ENCODE measurements around the gene FUT1.

- TF ChIP-seq CTCF (conservative IDR thresholded peaks at IDR 0.05; ENCODE audit: low read depth, low read length) (no peak), EZH2 (IDR thresholded peaks at IDR 0.05; ENCODE audit: borderline replicate concordance, low read depth, low read length, poor library complexity, severe bottlenecking) (no peak)
Observed at GRCh38 chr19:48711106-48711662, 41.3 kb downstream of the FUT1 start.

Measured in A673 (cell line).